WTC11 (cell line): ENCODE data around the gene SLC41A3. TPM values are rescaled to one million over a fixed set of nuclear protein-coding genes. Genes with fewer than 3 reads are reported as not detected.

Experiments
- ATAC-seq: fragments of 200-7000 bp; cut with Tn5 transposase; 2 replicates; pipeline ENCODE4 v1.10.0; 2021; ENCODE audit warnings: mild to moderate bottlenecking, moderate library complexity
- CTCF ChIA-PET: fragments of 300-600 bp; sonication (Branson Sonifier 250); formaldehyde crosslinking; loops from one replicate; lab custom pipeline; 2021; ENCODE audit warnings: antibody characterized with exemption; lab: Charles Lee
- POLR2A ChIA-PET: fragments of 350-600 bp; sonication (Branson Sonifier 250); formaldehyde crosslinking; loops from one replicate; lab custom pipeline; 2021; ENCODE audit warnings: antibody characterized with exemption; lab: Charles Lee
- DNase-seq: peaks from one replicate; pipeline ENCODE4 v3.0.0; 2021; ENCODE audit warnings: low spot score
- H3K27ac Mint-ChIP-seq: 2 replicates; pipeline ENCODE4 v1.8.0; 2021; ENCODE audit warnings: mixed read lengths
- H3K27me3 Mint-ChIP-seq: 2 replicates; pipeline ENCODE4 v1.8.0; 2021; ENCODE audit warnings: low read depth, mild to moderate bottlenecking, moderate library complexity, mixed read lengths
- H3K36me3 Mint-ChIP-seq: 2 replicates; pipeline ENCODE4 v1.8.0; 2021; ENCODE audit warnings: mixed read lengths
- H3K4me1 Mint-ChIP-seq: 2 replicates; pipeline ENCODE4 v1.8.0; 2022; ENCODE audit warnings: mixed read lengths
- H3K4me3 Mint-ChIP-seq: 2 replicates; pipeline ENCODE4 v1.8.0; 2021; ENCODE audit warnings: mild to moderate bottlenecking, moderate library complexity, mixed read lengths
- H3K9me3 Mint-ChIP-seq: 2 replicates; pipeline ENCODE4 v1.8.0; 2021; ENCODE audit warnings: mixed read lengths
- CBFB ChIP-seq: sonication (generic); formaldehyde crosslinking; IDR thresholded peaks from 2 replicates; pipeline ENCODE4 v1.8.1; 2022; ENCODE audit warnings: mild to moderate bottlenecking, low read depth, missing genetic modification reagents
- ESRRA ChIP-seq: sonication (generic); formaldehyde crosslinking; IDR thresholded peaks from 2 replicates; pipeline ENCODE4 v1.8.1; 2022; ENCODE audit warnings: mild to moderate bottlenecking, missing genetic modification reagents, borderline replicate concordance
- FOXP1 ChIP-seq: sonication (generic); formaldehyde crosslinking; IDR thresholded peaks from 2 replicates; pipeline ENCODE4 v1.8.0; 2022; ENCODE audit warnings: missing genetic modification reagents, mild to moderate bottlenecking, moderate library complexity, borderline replicate concordance
- JUN ChIP-seq: sonication (generic); formaldehyde crosslinking; IDR thresholded peaks from 2 replicates; pipeline ENCODE4 v1.8.0; 2023; ENCODE audit warnings: mild to moderate bottlenecking, missing genetic modification reagents
- NR1H2 ChIP-seq: sonication (generic); formaldehyde crosslinking; IDR thresholded peaks from 2 replicates; pipeline ENCODE4 v1.9.0; 2021; ENCODE audit warnings: mild to moderate bottlenecking, moderate library complexity, missing genetic modification reagents
- SMAD3 ChIP-seq: sonication (generic); formaldehyde crosslinking; IDR thresholded peaks from 2 replicates; pipeline ENCODE4 v1.8.0; 2022; ENCODE audit warnings: missing genetic modification reagents, mild to moderate bottlenecking, borderline replicate concordance
- SP1 ChIP-seq: sonication (generic); formaldehyde crosslinking; conservative IDR thresholded peaks from 2 replicates; pipeline ENCODE4 v1.8.1; 2022; ENCODE audit warnings: missing genetic modification reagents
- TEAD1 ChIP-seq: sonication (generic); formaldehyde crosslinking; IDR thresholded peaks from 2 replicates; pipeline ENCODE4 v1.8.0; 2022; ENCODE audit warnings: mild to moderate bottlenecking, missing genetic modification reagents
- ZNF232 ChIP-seq: sonication (generic); formaldehyde crosslinking; IDR thresholded peaks from 2 replicates; pipeline ENCODE4 v1.8.0; 2022; ENCODE audit warnings: mild to moderate bottlenecking, missing genetic modification reagents
- total RNA-seq: library from RNA; stranded (reverse); gene quantifications from 3 replicates; pipeline ENCODE4 v1.2.3, GENCODE V29; 2021
- TF ChIP-seq, protein P1 (sequence below): sonication (generic); formaldehyde crosslinking; IDR thresholded peaks from 2 replicates; pipeline ENCODE4 v1.8.1; 2023; ENCODE audit warnings: mild to moderate bottlenecking, missing genetic modification reagents
- TF ChIP-seq, protein P2 (sequence below): sonication (generic); formaldehyde crosslinking; IDR thresholded peaks from 2 replicates; pipeline ENCODE4 v1.8.0; 2023; ENCODE audit warnings: mild to moderate bottlenecking, missing genetic modification reagents
- TF ChIP-seq, protein P3 (sequence below): fragments of 250-450 bp; sonication (Bioruptor Pico); IDR thresholded peaks from 2 replicates; pipeline ENCODE4 v1.9.0; 2021; ENCODE audit warnings: mild to moderate bottlenecking, borderline replicate concordance
- TF ChIP-seq, protein P4 (sequence below): sonication (generic); formaldehyde crosslinking; conservative IDR thresholded peaks from 2 replicates; pipeline ENCODE4 v1.8.1; 2022; ENCODE audit warnings: mild to moderate bottlenecking, missing genetic modification reagents
- TF ChIP-seq, protein P5 (sequence below): fragments of 250-450 bp; sonication (Bioruptor Pico); IDR thresholded peaks from 2 replicates; pipeline ENCODE4 v1.9.0; 2021; ENCODE audit warnings: mild to moderate bottlenecking

Gene SLC41A3
- total RNA-seq, 1 experiment from 2014 or later: 28.4 TPM

DNA sequence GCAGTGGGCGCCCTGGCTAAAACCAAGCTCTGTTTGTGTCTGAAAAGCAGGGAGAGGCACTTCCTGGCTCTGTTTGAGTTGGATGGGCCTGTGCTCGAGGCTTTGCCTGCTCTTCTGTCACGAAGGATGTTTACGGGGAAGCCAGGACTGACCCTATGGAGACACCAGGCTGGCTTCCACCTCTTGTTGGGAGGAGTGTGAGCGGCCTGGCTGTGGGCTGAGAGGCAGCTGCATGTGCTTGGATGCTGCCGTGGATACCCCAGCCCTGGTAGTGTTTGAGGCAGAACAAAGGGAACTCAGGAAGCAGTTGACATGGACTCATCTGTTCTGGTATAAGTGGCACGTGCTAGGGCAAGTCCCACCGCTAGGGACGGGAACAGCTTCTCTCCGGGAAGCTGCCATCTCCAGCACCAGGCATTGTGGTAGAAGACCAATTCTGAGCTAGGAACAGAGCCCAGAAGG, 17.6 kb upstream of the SLC41A3 start:
- no peak for TF ChIP-seq FOXP1 (CRISPR knock-in tag)
- TF ChIP-seq SMAD3 (CRISPR knock-in tag): no peak
- TF ChIP-seq, protein P1, sequence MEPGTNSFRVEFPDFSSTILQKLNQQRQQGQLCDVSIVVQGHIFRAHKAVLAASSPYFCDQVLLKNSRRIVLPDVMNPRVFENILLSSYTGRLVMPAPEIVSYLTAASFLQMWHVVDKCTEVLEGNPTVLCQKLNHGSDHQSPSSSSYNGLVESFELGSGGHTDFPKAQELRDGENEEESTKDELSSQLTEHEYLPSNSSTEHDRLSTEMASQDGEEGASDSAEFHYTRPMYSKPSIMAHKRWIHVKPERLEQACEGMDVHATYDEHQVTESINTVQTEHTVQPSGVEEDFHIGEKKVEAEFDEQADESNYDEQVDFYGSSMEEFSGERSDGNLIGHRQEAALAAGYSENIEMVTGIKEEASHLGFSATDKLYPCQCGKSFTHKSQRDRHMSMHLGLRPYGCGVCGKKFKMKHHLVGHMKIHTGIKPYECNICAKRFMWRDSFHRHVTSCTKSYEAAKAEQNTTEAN: no peak
- TF ChIP-seq, protein P2, sequence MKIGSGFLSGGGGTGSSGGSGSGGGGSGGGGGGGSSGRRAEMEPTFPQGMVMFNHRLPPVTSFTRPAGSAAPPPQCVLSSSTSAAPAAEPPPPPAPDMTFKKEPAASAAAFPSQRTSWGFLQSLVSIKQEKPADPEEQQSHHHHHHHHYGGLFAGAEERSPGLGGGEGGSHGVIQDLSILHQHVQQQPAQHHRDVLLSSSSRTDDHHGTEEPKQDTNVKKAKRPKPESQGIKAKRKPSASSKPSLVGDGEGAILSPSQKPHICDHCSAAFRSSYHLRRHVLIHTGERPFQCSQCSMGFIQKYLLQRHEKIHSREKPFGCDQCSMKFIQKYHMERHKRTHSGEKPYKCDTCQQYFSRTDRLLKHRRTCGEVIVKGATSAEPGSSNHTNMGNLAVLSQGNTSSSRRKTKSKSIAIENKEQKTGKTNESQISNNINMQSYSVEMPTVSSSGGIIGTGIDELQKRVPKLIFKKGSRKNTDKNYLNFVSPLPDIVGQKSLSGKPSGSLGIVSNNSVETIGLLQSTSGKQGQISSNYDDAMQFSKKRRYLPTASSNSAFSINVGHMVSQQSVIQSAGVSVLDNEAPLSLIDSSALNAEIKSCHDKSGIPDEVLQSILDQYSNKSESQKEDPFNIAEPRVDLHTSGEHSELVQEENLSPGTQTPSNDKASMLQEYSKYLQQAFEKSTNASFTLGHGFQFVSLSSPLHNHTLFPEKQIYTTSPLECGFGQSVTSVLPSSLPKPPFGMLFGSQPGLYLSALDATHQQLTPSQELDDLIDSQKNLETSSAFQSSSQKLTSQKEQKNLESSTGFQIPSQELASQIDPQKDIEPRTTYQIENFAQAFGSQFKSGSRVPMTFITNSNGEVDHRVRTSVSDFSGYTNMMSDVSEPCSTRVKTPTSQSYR: no peak
- TF ChIP-seq JUN: no peak
- TF ChIP-seq, protein P3, sequence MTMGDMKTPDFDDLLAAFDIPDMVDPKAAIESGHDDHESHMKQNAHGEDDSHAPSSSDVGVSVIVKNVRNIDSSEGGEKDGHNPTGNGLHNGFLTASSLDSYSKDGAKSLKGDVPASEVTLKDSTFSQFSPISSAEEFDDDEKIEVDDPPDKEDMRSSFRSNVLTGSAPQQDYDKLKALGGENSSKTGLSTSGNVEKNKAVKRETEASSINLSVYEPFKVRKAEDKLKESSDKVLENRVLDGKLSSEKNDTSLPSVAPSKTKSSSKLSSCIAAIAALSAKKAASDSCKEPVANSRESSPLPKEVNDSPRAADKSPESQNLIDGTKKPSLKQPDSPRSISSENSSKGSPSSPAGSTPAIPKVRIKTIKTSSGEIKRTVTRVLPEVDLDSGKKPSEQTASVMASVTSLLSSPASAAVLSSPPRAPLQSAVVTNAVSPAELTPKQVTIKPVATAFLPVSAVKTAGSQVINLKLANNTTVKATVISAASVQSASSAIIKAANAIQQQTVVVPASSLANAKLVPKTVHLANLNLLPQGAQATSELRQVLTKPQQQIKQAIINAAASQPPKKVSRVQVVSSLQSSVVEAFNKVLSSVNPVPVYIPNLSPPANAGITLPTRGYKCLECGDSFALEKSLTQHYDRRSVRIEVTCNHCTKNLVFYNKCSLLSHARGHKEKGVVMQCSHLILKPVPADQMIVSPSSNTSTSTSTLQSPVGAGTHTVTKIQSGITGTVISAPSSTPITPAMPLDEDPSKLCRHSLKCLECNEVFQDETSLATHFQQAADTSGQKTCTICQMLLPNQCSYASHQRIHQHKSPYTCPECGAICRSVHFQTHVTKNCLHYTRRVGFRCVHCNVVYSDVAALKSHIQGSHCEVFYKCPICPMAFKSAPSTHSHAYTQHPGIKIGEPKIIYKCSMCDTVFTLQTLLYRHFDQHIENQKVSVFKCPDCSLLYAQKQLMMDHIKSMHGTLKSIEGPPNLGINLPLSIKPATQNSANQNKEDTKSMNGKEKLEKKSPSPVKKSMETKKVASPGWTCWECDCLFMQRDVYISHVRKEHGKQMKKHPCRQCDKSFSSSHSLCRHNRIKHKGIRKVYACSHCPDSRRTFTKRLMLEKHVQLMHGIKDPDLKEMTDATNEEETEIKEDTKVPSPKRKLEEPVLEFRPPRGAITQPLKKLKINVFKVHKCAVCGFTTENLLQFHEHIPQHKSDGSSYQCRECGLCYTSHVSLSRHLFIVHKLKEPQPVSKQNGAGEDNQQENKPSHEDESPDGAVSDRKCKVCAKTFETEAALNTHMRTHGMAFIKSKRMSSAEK (CRISPR knock-in tag): no peak
- no peak for TF ChIP-seq ZNF232 (CRISPR knock-in tag)
- no peak for TF ChIP-seq SP1
- TF ChIP-seq TEAD1 (CRISPR knock-in tag): no peak
- TF ChIP-seq, protein P4, sequence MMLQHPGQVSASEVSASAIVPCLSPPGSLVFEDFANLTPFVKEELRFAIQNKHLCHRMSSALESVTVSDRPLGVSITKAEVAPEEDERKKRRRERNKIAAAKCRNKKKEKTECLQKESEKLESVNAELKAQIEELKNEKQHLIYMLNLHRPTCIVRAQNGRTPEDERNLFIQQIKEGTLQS (CRISPR knock-in tag): no peak
- TF ChIP-seq NR1H2 (CRISPR knock-in tag): no peak
- TF ChIP-seq CBFB (CRISPR knock-in tag): no peak
- TF ChIP-seq ESRRA (CRISPR knock-in tag): no peak
- TF ChIP-seq, protein P5, sequence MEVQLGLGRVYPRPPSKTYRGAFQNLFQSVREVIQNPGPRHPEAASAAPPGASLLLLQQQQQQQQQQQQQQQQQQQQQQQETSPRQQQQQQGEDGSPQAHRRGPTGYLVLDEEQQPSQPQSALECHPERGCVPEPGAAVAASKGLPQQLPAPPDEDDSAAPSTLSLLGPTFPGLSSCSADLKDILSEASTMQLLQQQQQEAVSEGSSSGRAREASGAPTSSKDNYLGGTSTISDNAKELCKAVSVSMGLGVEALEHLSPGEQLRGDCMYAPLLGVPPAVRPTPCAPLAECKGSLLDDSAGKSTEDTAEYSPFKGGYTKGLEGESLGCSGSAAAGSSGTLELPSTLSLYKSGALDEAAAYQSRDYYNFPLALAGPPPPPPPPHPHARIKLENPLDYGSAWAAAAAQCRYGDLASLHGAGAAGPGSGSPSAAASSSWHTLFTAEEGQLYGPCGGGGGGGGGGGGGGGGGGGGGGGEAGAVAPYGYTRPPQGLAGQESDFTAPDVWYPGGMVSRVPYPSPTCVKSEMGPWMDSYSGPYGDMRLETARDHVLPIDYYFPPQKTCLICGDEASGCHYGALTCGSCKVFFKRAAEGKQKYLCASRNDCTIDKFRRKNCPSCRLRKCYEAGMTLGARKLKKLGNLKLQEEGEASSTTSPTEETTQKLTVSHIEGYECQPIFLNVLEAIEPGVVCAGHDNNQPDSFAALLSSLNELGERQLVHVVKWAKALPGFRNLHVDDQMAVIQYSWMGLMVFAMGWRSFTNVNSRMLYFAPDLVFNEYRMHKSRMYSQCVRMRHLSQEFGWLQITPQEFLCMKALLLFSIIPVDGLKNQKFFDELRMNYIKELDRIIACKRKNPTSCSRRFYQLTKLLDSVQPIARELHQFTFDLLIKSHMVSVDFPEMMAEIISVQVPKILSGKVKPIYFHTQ (CRISPR knock-in tag): no peak
- CTCF ChIA-PET: interaction anchor here (0.6 to 5.4 kb wide), 5 partner anchors 15 to 222 kb away, joined by 3 to 55 read pairs (median 4); partner anchors contain the start of gene ALDH1L1
- no peak overlapping the region; the same call in 1 of the 2 replicates for H3K27ac Mint-ChIP-seq
- H3K36me3 Mint-ChIP-seq: peaks cover 11% of the 10 kb centered on the region
- POLR2A ChIA-PET: no interaction called here
- H3K4me1 Mint-ChIP-seq: no peaks in the 10 kb centered on the region
- no peaks in the 10 kb centered on the region; the same call in none of the 2 replicates for H3K27me3 Mint-ChIP-seq
- ATAC-seq: no peak
- peaks cover 17% of the 10 kb centered on the region for H3K9me3 Mint-ChIP-seq
- H3K4me3 Mint-ChIP-seq: no peak overlapping the region
- DNase-seq: no peak
